ENCODE results near the gene MCHR1.

- no peak for TF ChIP-seq CTCF (IDR thresholded peaks at IDR 0.05; ENCODE audit: low read depth, low read length, missing input control)
- TF ChIP-seq MAX (IDR thresholded peaks at IDR 0.05): no peak
- TF ChIP-seq, protein P1, sequence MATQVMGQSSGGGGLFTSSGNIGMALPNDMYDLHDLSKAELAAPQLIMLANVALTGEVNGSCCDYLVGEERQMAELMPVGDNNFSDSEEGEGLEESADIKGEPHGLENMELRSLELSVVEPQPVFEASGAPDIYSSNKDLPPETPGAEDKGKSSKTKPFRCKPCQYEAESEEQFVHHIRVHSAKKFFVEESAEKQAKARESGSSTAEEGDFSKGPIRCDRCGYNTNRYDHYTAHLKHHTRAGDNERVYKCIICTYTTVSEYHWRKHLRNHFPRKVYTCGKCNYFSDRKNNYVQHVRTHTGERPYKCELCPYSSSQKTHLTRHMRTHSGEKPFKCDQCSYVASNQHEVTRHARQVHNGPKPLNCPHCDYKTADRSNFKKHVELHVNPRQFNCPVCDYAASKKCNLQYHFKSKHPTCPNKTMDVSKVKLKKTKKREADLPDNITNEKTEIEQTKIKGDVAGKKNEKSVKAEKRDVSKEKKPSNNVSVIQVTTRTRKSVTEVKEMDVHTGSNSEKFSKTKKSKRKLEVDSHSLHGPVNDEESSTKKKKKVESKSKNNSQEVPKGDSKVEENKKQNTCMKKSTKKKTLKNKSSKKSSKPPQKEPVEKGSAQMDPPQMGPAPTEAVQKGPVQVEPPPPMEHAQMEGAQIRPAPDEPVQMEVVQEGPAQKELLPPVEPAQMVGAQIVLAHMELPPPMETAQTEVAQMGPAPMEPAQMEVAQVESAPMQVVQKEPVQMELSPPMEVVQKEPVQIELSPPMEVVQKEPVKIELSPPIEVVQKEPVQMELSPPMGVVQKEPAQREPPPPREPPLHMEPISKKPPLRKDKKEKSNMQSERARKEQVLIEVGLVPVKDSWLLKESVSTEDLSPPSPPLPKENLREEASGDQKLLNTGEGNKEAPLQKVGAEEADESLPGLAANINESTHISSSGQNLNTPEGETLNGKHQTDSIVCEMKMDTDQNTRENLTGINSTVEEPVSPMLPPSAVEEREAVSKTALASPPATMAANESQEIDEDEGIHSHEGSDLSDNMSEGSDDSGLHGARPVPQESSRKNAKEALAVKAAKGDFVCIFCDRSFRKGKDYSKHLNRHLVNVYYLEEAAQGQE (IDR thresholded peaks at IDR 0.05): no peak
- no peak for TF ChIP-seq YY1 (IDR thresholded peaks at IDR 0.05)
- TF ChIP-seq SP1 (IDR thresholded peaks at IDR 0.05): no peak
- no peak for TF ChIP-seq TAF1 (conservative IDR thresholded peaks at IDR 0.05)
Observed at GRCh38 chr22:40728731-40729189, 49.5 kb downstream of the MCHR1 start.
